Skeletal muscle cell (primary cell): ENCODE measurements around the gene NR2C2AP.

ENCODE experiments used
- DNase-seq: peaks from one replicate; pipeline ENCODE4 v3.0.0-alpha.2; 2010; ENCODE audit warnings: low read depth
- H3K4me3 ChIP-seq: 2 replicates; pipeline ENCODE4 v1.5.1; 2011; ENCODE audit warnings: low read depth, mild to moderate bottlenecking, control low read depth, low read length, moderate library complexity

NR2C2AP gene

DNA sequence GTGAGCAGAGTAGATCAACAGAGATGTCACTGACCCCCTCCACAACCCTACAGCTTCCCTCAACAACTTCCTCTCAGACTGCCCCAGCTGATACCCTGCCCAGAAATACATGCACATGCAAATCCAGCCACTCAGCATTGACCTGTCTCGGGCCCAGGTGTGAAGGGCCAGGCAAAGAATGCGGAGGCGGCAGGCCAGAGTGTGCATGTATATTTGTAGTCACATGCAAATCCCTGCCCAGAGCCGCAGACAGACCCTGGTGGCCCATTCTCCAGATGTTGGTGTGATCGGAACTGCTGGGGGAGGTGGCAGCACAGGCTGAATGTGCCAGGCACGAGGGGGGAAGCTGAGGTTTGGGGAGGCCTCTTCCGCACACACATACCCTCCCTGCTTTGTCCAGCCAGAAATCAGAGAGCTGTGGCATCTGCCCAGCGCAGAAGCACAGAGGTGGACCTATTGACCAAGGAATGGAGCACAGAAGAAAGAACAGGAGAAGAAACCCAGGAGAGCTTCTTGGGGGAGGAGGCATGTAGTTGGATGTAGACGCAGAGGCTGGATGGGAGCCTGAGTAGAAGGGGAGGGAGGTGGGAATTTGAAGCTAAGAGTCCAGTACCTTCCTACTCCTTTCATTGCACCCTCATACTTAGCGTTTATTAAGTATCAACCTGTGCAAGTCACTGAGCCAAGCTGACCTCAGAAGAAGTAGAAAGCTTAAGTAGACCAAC is 47.6 kb downstream of the NR2C2AP start:
- DNase-seq, result no peak
- no peak overlapping the region for H3K4me3 ChIP-seq

DNA sequence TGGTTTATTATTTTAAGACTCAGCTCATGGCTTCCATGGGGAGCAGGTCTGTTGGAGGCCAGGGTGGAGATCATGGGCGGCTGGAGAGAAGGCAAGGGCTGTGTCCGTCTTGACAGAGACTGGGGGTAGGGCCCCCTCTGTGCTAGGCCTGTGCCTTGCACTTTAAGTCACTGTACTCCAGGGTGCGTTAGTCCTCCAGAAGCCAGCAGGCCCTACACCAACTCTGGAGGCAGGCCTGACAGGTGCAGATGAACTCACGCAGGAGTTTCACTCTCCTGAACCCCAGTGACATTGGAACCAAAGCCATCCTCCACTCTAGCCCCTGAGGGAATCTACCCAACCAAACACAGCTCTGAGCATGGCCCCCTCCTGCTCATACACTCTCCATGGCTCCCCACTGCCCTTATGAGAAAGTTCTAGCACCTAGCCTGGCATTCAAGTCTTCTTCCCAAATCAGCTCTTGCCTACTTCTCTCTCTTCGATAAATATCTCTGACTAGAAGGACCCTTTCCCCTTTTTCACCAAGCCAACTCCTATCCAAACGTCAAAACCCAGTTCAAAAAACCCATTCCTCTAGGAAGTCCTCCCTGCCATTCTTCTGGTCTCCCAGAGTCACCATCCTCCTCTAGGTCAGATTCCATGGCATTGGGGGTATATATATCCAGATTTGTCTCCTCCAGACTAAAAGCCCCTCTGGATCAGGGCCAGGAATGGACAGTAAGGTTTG is 48.3 kb downstream of the NR2C2AP start:
- DNase-seq, result no peak
- H3K4me3 ChIP-seq, result no peak overlapping the region

DNA sequence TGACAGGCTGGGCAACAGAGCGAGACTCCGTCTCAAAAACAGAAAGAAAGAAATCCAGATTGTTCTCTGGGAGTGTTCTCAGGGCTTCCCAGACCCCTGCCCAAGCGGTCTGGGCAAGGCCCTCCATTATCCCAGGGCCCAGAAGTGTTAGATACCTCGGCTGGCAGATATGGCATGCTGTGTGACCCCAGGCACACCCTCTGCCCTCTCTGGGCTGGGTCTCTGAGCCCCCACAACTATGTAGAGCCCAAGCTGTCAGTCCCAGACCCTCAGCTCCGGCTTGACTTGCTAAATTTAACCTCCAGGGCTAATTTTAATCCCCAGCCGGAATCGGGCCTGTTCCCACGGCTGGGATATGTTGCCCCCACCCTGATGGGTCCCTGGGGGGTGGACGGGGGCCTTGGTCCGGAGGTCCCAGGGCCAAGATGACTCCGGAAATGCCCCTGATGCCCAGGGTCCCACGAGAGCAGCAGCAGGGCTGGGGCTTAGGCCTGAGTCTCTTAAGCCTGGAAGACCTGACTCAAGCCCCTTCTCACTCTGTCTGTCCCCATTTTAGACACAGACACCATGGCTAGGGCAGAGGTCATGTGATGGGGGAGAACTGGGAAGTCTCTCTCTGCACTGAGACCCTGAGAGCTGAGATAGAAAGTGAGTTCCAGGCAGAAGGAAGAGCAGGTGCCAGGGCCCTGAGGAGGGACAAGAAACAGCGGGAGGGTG is 50.4 kb downstream of the NR2C2AP start:
- DNase-seq, result no peak
- no peak overlapping the region for H3K4me3 ChIP-seq

DNA sequence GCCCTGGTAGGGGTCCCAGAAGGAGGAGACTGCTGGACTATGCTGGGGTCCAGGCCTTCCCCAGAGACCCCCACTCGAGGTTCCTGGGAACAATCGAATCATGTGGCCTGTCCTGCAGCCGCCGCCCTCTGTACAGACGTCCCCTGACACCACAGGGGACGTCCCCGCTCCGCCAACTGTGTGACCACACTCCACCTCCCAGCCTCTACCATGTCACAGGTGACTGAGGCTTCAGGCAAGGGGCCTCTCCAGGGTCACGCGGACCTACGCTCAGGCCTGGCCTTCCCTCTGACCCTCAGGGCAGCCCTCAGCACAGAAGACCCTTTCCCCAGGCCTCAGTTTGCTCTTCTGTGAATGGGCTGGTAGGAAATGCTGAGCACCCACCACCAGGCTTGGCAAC is 51.8 kb downstream of the NR2C2AP start:
- no peak for DNase-seq
- H3K4me3 ChIP-seq, result no peak overlapping the region
